GM18498 (cell line): Measurements from ENCODE around the gene ARF3.
"Not testable (repeated sequence)": the region's sequence is repeated elsewhere in the genome, so short reads cannot be mapped to it uniquely, and the experiment has no call there.

Experiments used
- ATAC-seq: cut with Tn5 transposase; IDR thresholded peaks from one replicate; pipeline ENCODE4 v1.9.1; 2021; ENCODE audit warnings: mild to moderate bottlenecking, moderate library complexity; ENCODE audit not compliant: unreplicated experiment

The ARF3 gene

DNA sequence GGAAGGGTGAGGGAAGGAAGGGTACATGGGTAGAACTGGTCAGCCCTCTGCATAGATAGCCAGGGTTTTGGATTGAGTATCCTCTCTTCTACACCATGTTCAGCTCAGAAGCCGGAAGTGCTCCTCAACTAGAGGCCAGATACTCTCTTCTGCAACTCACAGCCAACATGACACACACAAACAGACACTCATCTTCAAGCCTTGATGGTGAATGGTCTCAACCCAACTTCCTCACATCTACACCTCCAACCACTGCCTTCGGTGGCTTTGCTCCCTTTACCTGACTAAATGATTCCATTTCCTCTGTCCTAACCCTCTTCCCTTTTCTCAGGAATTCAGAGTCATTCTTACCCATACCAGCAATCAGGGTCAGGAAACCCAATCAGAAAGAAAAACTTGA, 24.4 kb downstream of the ARF3 start:
- no peak for ATAC-seq

DNA sequence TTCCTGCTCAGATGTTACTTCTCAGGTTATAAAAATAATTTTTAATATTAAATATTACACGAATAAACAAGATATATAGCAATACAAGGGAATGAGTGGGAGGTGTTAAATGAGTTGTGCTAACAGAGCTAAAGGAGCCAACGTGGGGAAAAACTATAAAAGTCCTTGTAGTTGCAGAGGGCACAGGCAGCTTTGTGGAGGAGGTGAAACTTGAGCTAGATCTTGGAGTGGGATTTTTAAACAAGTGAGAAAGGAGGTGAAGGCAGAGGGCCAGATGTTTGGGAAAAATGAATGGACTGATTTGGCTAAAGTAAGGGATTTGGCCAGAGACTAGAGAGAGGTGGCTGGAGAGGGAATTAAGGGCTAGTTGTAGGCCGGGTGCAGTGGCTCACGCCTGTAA, 26.8 kb downstream of the ARF3 start:
- ATAC-seq = no peak

DNA sequence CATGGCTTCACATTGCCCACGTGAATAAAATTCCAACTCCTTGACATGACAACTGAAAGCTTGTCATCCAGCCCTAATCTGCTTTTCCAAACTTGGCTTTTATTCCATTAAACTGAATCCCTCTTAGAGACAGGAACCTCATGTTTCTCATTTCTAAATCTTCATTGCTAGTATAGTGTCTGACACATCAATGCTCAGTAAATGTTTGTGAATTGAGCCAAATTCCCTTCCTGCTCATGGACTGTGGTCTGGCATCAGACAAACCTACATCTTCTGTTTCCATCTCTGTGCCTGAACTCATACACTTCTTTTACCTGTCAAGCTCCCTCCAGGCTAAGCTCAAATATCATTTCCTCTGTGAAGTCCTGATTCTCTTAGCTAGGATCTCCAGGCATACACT, 27.7 kb downstream of the ARF3 start:
- ATAC-seq = no peak

DNA sequence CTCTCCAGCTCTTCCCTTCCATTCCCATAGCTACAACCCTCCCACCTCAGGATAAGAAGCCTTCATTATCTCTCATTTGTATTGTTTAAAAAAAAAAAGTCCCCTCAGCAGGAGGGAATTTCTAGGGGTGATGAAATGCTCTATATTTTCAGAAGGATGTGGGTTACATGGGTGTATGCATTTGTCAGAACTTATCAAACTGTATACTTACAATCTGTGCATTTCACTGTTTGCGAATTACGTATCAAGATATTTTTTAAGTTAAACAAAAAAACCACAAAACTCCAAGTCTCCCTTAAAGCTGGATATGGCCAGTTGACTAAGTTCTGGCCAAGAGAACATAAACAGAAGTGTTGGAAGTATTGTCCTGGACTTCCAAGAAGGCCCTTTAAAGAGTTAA, 30.0 kb downstream of the ARF3 start:
- ATAC-seq = no peak

DNA sequence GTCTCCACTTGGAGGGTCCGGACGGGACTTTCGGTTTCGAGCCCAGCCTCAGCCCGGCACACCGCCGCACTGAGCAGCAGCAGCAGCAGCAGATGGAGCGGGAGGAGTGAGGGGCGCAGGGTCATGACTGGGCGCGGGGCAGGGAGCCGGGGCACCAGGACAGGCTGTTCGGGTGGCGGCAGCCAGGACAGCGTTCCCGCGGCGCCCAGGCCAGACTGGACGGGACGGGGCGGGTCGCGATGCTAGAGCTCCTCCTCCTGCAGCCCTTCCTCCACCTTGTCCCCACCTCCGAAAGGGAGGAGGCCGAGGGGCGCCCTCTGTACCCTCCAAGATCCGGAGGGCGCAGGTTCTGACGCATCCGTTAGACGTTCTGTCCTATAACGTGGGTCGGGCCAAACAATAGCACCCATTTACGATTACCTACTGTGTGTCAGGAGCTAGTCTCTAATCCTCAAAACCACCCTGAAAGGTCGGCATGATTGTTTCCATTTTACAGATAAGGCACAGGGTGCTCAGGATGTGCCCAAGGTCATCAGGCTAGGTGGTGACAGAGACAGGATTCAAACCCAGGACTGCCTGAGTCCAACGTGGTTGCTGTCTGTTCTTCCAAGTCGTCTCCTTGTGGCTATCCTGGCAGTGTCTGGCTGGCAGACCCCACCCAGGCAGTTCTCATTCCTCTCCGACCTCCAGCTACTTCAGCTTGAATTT, 31.8 kb downstream of the ARF3 start, which contains the start of gene FKBP11:
Gene FKBP11 (minus strand): TSS at position 189 of the 708 bp plus-strand sequence. CDS start 64 bp downstream, at position 125.
- peak; percentile 75 for ATAC-seq

DNA sequence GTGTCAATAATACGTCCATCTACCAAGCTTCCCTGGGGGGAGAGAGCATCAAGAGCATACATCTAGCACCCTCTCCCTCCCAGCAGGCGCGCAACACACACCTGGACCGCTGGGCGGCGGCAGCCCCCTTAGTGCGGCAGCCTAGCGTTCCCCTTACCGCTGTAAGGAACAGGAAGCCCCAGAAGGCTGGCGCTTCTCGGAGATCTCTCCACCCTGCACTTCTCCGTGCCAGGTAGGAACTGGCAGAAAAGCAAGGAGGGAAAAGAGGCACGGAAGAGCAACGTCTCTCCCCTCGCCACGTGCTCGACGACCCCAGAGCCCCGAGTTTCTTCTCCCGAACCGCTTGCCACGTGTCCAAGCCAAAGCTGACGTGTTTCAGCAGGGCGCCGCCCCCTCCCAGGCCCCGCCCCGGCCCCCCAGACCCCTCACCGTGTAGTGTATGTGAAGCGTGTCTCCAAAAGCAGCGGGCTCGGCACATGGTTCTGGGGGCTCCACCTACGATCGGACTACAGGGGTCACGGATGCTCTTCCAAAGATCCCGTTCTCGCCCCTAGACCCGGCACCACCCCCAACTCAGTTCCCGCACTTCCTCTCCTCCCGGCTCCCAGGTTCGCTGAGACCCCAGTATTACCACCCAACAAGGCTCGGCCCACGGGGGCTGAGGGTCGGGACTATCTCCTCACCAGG, 32.5 kb downstream of the ARF3 start:
- peak; percentile 93 for ATAC-seq

DNA sequence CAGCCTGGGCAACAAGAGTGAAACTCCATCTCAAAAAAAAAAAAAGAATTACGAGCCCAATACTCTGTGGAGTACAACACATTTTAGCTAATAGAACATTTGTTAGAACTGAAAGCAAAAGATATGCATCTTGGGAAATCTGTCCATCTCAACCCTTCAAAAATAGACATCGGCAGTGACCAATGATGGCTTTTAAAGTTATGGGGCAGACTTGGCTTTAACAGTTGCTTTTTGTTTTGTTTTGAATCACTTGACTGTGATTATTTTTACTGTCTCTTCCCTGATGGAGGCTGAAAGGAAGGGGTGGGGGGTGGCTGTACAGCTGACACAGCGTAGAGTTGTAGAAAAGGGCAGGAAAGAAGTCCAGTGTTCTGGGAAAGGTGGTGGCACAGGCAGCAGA, 34.2 kb downstream of the ARF3 start:
- no peak for ATAC-seq

DNA sequence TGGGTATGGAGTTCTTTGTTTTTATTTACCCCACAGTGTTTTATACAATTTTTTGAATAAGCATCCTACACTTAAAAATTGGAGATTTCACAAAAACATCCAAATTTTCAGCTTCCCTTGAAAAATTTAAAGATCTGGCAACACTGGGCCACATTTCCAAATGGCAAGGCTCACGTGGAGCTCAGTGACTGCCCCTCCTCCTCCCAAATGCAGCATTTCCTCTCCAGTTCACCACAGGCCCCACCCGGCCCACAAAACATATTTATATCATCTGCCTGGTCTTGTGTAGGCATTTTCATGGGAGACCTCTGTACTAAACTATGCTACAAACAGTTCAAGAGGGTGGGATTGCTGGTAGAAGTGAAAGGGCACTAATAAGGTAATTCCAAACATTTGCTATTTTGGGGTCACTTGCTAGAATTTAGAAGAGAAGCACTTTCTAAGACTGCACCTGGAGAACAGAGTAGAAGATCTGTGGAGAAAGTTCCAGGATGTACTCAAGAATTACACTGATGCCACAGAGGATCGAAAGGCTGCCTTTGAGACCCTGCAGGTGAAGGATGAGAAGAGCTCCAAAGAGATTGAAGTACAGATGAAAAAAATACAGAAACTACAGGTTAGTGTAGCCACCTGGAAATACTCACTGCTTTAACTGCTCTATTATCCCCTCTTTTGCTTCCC, 39.3 kb downstream of the ARF3 start:
- ATAC-seq = no peak

DNA sequence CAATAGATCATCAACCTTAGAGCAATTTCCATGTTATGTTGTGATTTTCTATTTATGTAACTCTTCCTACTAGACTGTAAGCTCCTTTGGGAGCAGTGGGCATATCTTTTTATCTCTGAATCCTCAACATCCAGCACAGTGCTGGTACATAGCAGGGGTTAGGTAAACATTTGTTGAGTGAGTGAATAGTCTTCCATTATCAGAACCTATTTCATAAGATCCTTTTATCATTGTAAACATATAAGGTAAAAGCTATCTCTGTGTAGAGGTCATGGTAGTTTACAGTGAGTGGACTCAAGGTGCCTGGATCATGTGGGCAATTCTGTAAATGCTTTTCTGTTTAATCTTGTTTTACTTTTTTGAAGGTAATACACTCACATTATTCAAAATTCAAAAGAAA, 47.1 kb downstream of the ARF3 start:
- no peak for ATAC-seq

DNA sequence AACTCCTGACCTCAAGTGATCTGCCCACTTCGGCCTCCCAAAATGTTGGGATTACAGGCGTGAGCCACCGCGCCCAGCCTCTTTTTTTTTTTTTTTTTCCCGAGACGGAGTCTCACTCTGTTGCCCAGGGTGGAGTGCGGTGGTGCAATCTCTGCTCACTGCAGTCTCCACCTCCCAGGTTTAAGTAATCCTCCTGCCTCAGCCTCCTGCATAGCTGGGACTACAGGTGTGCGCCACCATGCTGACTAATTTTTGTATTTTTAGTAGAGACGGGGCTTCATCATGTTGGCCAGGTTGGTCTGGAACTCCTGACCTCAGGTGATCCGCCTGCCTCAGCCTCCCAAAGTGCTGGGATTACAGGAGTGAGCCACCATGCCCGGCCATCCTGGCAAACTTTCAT, 47.6 kb downstream of the ARF3 start:
- ATAC-seq = not testable (repeated sequence)

DNA sequence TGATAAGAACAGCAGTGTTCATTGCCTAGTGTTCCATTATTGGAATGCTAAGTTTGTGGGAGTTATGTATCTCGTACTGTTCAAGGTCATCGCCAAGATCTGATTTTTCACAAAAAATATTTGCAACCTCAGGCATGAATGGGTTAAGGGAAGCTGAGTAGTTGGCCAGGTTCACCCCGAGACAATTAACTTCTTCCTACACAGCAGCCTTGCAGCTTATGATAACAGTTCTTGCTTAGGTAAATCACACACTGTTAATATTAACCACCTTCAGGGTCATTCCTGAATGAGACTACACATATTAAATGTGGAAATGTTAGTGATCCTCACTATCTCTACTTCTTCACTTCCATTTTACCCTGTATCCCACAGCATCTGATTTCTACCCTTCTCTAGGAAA, 50.0 kb downstream of the ARF3 start:
- no peak for ATAC-seq

DNA sequence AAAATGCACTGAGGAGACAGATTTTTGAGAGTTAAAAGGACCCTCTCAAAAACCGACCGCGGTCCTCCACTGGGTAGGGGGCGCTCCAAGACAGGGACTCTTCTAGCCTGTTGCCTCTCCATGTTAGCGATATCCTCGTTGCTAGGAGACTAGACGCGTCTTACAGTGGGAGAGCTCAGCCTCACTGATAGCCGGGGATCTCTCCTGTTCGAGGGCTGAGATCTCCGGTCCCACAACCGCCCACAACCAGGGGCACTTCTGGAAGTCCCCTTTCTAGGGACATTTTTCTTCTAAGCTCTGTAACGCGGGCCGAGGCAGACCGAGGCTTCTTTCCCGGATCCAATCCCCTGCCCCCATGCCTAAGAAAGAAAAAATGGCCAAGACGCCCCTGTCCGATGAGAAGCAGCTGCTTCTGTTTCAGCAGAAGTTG, 53.3 kb downstream of the ARF3 start:
- ATAC-seq = peak; percentile 86

DNA sequence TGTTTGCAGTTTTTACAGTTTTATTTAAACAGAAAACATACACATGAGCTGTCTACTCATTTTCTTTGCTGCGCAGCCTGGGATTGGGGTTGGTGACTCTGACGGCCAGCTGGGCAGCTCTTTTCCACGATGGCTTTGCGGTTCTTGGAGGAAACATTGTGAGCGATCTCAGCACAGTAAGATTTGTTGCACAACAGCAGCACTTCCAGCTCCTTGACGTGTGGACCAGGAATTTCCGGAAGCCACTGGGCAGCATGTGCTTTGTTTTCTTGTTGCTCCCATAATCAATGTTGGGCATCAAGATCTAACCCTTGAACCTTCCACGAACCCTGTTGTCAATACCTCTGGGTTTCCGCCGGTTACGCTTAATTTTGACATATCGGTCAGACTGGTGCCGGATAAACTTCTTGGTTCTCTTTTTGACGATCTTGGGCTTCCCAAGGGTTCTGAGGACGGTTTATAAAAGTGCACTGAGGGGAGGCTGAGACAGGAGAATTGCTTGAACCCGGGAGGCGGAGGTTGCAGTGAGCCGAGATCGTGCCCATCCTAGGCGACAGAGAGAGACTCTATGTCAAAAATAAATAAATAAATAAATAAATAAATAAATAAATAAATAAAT, 53.8 kb downstream of the ARF3 start:
- ATAC-seq = no peak

DNA sequence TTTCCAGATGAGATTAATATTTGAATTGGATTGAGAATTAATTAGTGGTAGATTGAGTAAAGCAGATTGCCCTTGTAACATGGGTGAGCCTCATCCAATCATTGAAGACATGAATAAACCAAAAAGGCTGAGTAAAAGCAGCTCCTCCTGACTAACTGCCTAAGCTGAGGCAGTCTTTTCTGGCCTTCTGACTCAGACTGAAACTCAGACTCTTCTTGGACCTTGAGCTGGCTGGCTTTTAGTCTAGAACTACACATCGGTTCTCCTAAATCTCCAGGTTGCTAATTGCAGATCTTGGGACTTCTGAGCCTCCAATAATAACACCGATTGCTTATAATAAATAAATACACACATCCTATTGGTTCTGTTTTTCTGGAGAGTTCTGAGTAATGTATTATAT, 56.0 kb downstream of the ARF3 start:
- no peak for ATAC-seq

DNA sequence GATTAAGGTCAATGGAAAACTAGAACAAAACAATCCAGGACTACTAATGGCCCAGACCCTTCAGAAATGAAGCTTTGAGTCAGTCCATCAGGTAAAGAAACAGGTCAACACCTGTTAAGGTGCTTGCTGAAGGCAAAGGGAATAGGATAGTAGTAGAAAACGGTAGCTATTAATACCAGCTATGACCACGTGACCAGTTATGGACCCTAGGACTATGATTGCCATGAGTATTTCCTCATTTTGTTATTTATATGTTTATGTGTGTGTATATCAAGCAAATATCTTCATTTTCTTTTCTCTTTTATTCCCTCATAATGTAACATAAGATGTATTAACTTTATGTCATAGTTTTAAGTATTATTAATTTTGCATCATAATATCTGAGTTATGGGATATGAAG, 57.6 kb downstream of the ARF3 start:
- no peak for ATAC-seq

DNA sequence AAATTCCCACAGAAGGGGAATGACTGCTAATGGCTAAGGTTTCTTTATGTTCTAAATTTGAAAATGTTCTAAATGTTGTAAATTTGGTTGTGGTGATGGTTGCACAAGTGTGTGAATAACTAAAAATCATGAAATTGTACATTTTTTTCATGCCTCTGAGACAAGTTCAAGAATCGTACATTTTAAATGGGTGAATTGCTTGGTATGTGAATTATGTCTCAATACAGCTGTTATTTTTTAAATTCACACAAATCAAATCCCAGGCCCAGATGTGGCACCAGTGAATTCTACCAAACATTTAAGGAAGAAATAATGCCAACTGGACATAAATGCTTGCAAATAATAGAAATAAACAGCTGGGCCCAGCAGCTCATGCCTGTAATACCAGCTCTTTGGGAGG, 63.0 kb downstream of the ARF3 start:
- no peak for ATAC-seq

DNA sequence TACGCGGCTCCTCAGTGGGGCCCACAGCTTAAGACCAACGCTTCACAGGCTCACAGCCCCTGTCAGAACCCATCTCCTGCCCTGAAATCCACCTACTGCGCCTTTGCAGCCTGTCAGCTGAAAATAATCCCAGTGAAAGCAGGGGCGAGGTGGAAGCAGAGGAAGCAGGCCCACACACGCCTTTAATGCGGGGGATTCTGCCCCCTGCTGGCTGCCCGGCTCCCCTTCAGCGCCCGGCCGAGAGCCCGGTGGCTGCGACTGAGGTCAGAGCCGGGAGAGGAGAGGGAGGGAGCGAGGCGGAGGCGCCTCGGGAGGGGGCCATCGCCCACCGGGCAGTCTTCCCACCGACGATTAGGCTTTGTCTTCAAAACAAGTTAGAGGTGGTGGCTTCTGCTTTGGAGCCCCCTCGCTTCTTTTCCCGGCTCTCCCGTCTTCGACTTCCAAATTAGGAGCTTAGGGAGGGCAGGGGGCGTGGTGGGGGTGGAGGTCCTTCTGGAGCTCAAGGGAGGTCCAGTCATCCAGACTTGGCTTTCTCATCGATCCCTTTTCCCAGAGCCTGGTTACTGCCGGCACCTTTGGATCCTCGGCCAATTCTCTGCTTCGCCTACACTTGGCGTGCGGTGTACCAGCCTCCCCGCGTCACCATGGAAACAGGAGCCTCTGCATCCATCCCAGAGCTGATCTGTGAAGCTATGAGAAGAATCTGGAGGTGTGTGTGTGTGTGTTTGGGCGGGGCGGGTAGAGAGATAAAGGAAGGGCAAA, 66.4 kb downstream of the ARF3 start:
- ATAC-seq = peak; percentile 71

DNA sequence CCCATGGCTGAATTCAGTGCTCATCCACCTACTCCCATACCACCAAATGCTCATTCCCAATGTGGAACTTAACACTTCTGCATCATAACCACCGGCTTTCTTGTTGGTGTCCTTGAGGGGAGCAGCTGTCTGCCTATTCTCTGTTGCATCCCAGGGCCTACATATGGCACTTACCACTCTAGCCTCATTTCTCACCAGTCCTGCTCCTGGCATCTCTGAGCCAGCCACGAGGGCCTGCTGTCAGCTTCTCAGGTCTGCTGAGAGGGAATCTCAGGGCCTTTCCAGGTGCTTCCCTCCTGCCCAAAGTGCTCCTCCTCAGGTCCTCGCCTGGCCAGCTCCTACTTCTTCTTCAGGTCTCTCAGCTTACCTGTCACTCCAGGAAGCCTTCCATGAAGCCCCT, 67.6 kb downstream of the ARF3 start:
- no peak for ATAC-seq
